ENCODE data around the gene RBBP7.

RBBP7 gene

GRCh38 chrX:16814597-16814996 is 55.6 kb downstream of the RBBP7 start:
- H3K79me2 ChIP-seq (ENCODE audit: insufficient read depth, low read length): peaks cover 2% of the 10 kb centered on the region; the same call in 1 of the 2 replicates
- peaks cover 4% of the 10 kb centered on the region; the same call in 1 of the 2 replicates for H3K36me3 ChIP-seq (ENCODE audit: insufficient read depth, low read length)

GRCh38 chrX:16807976-16808542 is 62.1 kb downstream of the RBBP7 start:
- Histone ChIP-seq H3K79me2 (ENCODE audit: insufficient read depth, low read length) (peaks cover 13% of the 10 kb centered on the region; the same call in 1 of the 2 replicates), H3K9me3 (ENCODE audit: insufficient read depth, low read depth, low read length) (no peaks in the 10 kb centered on the region), H3K27me3 (ENCODE audit: insufficient read depth, low read length, poor library complexity, severe bottlenecking) (no peaks in the 10 kb centered on the region), H3K4me3 (ENCODE audit: low read length, poor library complexity, severe bottlenecking) (no peak overlapping the region), H3K4me1 (ENCODE audit: insufficient read depth, low read length, poor library complexity, severe bottlenecking) (no peaks in the 10 kb centered on the region), H3K9ac (ENCODE audit: low read depth, low read length, poor library complexity, severe bottlenecking) (no peak overlapping the region), H3K9me2 (replicated peaks; ENCODE audit: low read depth, low read length) (no peaks in the 10 kb centered on the region), H2AFZ (ENCODE audit: low read length) (no peak overlapping the region), H3K36me3 (ENCODE audit: insufficient read depth, low read length) (no peaks in the 10 kb centered on the region), H3K4me2 (ENCODE audit: low read depth, low read length, poor library complexity, severe bottlenecking) (no peak overlapping the region), H3F3A (ENCODE audit: low read depth) (no peaks in the 10 kb centered on the region), H4K20me1 (ENCODE audit: insufficient read depth, low read length, poor library complexity, severe bottlenecking) (peaks cover 8% of the 10 kb centered on the region)
- TF ChIP-seq CTCF (conservative IDR thresholded peaks at IDR 0.05; ENCODE audit: low read length): no peak
- TF ChIP-seq EZH2phosphoT487 (IDR thresholded peaks at IDR 0.05; ENCODE audit: borderline replicate concordance): no peak

More at GRCh38 chrX:16814597-16814996, 55.6 kb downstream of the RBBP7 start:
- Histone ChIP-seq H3F3A (ENCODE audit: low read depth) (no peaks in the 10 kb centered on the region), H3K4me2 (ENCODE audit: low read depth, low read length, poor library complexity, severe bottlenecking) (no peak overlapping the region), H3K4me3 (ENCODE audit: low read length, poor library complexity, severe bottlenecking) (no peak overlapping the region), H3K9me3 (ENCODE audit: insufficient read depth, low read depth, low read length) (no peaks in the 10 kb centered on the region), H3K4me1 (ENCODE audit: insufficient read depth, low read length, poor library complexity, severe bottlenecking) (no peaks in the 10 kb centered on the region), H3K27me3 (ENCODE audit: insufficient read depth, low read length, poor library complexity, severe bottlenecking) (no peaks in the 10 kb centered on the region), H4K20me1 (ENCODE audit: insufficient read depth, low read length, poor library complexity, severe bottlenecking) (peaks cover 3% of the 10 kb centered on the region), H3K9me2 (replicated peaks; ENCODE audit: low read depth, low read length) (no peaks in the 10 kb centered on the region), H3K9ac (ENCODE audit: low read depth, low read length, poor library complexity, severe bottlenecking) (no peak overlapping the region), H2AFZ (ENCODE audit: low read length) (no peak overlapping the region)
- TF ChIP-seq CTCF (conservative IDR thresholded peaks at IDR 0.05; ENCODE audit: low read length) (no peak), EZH2phosphoT487 (IDR thresholded peaks at IDR 0.05; ENCODE audit: borderline replicate concordance) (no peak)

- Histone ChIP-seq H3K9me2 (replicated peaks; ENCODE audit: low read depth, low read length) (no peaks in the 10 kb centered on the region), H3F3A (ENCODE audit: low read depth) (no peaks in the 10 kb centered on the region), H3K4me1 (ENCODE audit: insufficient read depth, low read length, poor library complexity, severe bottlenecking) (no peaks in the 10 kb centered on the region), H4K20me1 (ENCODE audit: insufficient read depth, low read length, poor library complexity, severe bottlenecking) (peaks cover 8% of the 10 kb centered on the region), H3K36me3 (ENCODE audit: insufficient read depth, low read length) (no peaks in the 10 kb centered on the region), H3K4me3 (ENCODE audit: low read length, poor library complexity, severe bottlenecking) (no peak overlapping the region), H3K4me2 (ENCODE audit: low read depth, low read length, poor library complexity, severe bottlenecking) (no peak overlapping the region), H3K9ac (ENCODE audit: low read depth, low read length, poor library complexity, severe bottlenecking) (no peak overlapping the region), H2AFZ (ENCODE audit: low read length) (no peak overlapping the region), H3K9me3 (ENCODE audit: insufficient read depth, low read depth, low read length) (no peaks in the 10 kb centered on the region), H3K27me3 (ENCODE audit: insufficient read depth, low read length, poor library complexity, severe bottlenecking) (no peaks in the 10 kb centered on the region), H3K79me2 (ENCODE audit: insufficient read depth, low read length) (peaks cover 13% of the 10 kb centered on the region; the same call in 1 of the 2 replicates)
- TF ChIP-seq EZH2phosphoT487 (IDR thresholded peaks at IDR 0.05; ENCODE audit: borderline replicate concordance) (no peak), CTCF (conservative IDR thresholded peaks at IDR 0.05; ENCODE audit: low read length) (peak; percentile 31; the same call in 1 of the 2 replicates)
Observed at GRCh38 chrX:16807548-16807947, 62.6 kb downstream of the RBBP7 start.

Data from Loucy (cell line).